Measurements from ENCODE around the gene RSU1.

GRCh38 chr10:16586358-16587138 is 230.7 kb downstream of the RSU1 start:
- TF ChIP-seq CTCF (conservative IDR thresholded peaks at IDR 0.05) (no peak), EZH2 (IDR thresholded peaks at IDR 0.05; ENCODE audit: low read depth) (no peak)

Data from PC-9 (cell line).